NOMO-1 treated with dmso at 0.1 percent for 144 hours (cell line): ENCODE measurements around the gene GRAMD1A.
"Not testable (repeated sequence)": the region's sequence is repeated elsewhere in the genome, so short reads cannot be mapped to it uniquely, and the experiment has no call there.

ENCODE experiments used
- DNase-seq: peaks from one replicate; lab custom pipeline; 2025; ENCODE audit not compliant: unreplicated experiment; lab: John Stamatoyannopoulos, UW

The GRAMD1A gene

GRCh38 chr19:34976611-34977010, 23.5 kb upstream of the GRAMD1A start:
- DNase-seq, result no peak

DNA sequence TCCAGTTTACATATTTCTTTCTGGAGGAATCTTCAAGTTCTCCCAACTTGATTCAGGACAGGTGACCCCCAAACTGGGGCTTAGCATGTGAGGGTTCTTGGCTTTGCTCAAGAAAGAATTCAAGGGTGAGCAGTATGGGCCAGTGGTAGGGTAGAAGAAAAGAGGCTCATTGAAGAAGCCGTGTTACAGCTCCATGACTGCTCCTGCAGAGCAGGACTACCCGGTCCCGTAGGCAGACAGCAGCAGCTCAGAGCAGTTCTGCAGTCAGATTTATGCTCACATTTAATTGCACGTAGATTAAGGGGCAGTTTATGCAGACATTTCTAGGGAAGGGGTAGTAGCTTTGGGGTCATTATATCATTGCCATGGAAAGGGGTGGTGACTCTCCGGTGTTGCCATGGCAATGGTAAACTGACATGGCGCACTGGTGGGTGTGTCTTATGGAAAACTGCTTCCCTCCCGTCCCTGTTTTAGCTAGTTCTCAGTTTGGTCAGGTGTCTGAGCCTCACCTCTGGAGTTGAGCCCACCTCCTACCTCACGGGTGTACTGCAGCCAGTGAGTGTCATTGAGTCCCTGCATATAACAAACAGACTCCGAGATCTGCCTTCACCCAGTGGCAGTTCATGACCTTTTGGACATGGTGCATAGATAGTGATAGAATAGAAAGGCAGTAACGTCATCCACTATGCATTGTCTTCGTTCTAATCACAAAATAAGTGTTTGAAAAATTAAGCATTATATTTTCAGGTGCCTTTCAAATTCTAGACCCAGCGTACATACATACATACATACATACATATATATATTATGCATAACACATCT, 20.1 kb upstream of the GRAMD1A start:
- no peak for DNase-seq

GRCh38 chr19:34982275-34982674, 17.8 kb upstream of the GRAMD1A start:
- no peak for DNase-seq

DNA sequence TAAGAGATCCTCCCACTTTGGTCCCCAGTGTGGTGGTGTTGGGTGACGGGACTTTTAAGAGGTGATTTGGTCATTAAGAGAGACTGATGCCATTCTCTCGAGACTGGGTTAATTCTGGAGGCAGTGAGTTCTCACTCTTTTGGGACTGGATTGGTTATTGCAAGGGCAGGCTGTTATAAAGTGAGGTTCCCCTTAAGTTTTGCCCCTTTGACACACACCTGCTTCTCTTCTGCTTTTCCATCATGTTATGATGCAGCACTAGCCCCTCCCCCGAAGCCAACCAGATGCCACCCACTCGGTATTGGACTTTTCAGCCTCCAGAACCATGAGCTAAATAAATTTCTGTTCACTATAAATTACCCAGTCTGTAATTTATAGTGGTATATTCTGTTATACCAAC, 16.3 kb upstream of the GRAMD1A start:
- no peak for DNase-seq

DNA sequence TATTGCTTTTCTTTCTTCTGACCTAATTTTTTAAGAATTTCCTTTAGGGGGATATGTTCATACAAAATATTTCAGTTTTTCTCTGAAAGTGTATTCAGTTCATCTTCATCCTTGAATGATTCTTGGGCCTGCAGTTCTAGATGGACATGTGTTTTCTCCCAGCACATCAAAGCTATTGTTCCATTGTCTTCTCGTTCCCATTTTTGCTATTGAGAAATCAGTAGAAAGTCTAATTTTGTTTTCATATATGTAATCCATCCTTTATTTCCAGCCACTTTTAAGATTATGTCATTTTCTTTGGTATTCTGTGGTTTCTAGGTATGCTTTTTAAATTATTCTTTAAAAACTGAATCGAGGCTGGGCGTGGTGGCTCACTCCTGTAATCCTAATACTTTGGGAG, 15.8 kb upstream of the GRAMD1A start:
- DNase-seq, result no peak

GRCh38 chr19:34985249-34986022, 14.7 kb upstream of the GRAMD1A start:
- DNase-seq, result no peak

GRCh38 chr19:34988119-34988518, 12.0 kb upstream of the GRAMD1A start:
- no peak for DNase-seq

DNA sequence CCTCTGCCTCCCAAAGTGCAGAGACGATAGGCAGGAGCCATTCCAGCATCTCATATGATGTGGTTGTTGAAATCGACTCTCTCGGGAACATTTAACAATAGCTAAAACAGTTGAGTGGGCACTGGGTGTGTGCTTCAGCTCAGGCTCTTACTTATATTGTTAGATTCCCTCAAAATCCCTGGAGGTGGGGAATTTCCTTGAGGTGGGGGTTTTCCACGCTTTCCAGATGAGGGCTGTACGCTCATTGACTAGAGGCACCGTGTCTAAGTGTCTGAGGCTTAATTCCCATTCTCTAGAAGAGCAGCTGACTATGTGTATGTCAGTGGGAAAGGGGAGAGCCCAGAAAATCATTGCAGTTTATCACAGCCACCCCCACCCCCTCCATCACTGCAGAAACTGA, 10.8 kb upstream of the GRAMD1A start:
- no peak for DNase-seq

DNA sequence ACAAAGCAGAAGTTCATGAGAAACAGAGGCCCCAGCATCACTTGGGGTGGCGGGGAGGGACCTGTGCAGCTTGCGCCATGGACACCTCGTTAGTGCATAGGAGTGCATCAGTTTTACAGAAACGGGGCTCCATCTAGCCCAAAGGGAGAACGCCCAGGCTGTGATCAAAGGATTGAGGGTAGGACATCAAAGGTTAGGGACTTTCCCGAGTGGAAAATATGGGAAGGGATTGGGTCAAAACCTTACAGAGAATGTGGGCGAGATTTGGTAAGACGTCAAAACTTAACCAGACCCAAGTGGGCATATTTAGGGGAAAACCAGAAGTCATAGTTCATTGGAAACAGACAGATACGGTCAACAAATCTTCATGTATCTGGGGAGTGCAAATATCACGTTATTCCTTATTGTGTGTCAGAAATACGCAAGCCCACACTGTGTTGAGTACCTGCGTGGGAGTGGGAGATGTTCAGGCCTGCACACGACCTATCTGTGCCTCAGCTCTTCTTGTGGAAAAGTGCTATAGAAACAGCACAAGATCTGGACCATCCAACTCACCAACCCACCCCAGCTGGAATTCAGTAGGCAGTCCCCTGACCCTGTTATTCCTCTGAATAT, 9.4 kb upstream of the GRAMD1A start:
- no peak for DNase-seq

DNA sequence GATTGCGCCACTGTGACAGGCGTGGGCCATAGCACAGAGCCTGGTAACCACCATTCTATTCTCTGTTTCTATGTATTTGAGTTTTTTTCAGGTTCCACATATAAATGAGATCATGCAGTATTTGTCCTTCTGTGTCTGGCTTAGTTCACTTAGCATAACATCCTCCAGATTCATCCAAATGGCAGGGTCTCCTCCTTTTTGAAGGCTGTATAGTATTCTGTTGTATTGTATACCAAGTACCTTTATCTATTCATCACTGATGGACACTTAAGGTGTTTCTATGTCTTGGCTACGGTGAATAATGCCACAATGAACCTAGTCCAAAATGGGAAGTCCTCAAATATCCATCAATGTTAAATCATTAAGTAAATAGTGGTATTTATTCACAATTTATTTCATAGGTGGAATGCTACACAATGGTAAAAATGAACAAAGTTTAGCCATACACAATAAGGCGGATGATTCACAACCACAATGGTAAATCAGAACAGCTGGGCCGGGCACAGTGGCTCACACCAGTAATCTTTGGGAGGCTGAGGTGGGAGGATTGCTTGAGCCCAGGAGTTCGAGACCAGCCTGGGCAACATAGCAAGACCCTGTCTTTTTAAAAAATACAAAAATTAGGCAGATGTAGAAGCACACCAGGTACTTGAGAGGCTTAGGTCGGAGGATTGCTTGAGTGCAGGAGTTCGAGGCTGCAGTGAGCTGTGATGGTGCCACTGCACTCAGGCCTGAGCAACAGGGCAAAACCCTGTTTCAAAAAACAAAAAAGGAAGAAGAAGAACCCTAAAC, 8.4 kb upstream of the GRAMD1A start:
- DNase-seq, result no peak

GRCh38 chr19:34992582-34992981, 7.5 kb upstream of the GRAMD1A start:
- not testable (repeated sequence) for DNase-seq

GRCh38 chr19:34994286-34994642, 5.9 kb upstream of the GRAMD1A start:
- no peak for DNase-seq

- no peak for DNase-seq
Observed at GRCh38 chr19:34994643-34995541, 5.2 kb upstream of the GRAMD1A start.

DNA sequence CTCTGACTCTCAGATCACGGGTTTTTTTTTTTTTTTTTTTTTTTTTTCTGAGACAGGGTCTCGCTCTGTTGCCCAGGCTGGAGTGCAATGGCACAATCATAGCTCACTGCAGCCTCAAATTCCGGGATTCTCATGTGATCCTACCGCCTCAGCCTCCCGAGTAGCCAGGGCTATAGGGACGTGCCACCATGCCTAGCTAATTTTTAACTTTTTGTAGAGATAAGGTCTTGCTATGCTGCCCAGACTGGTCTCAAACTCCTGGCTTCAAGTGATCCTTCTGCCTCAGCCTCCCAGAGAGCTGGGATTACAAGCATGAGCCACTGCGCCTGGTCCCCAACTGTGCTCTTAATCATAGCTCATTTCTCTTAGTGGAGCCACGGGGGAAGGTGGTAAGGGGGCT, 4.6 kb upstream of the GRAMD1A start:
- no peak for DNase-seq

- DNase-seq, result no peak
Observed at GRCh38 chr19:34997071-34997617, 3.0 kb upstream of the GRAMD1A start.

GRCh38 chr19:34998224-34998623, 1.9 kb upstream of the GRAMD1A start:
- DNase-seq, result not testable (repeated sequence)

- no peak for DNase-seq
Observed at GRCh38 chr19:34998777-34999497, 1.2 kb upstream of the GRAMD1A start.

DNA sequence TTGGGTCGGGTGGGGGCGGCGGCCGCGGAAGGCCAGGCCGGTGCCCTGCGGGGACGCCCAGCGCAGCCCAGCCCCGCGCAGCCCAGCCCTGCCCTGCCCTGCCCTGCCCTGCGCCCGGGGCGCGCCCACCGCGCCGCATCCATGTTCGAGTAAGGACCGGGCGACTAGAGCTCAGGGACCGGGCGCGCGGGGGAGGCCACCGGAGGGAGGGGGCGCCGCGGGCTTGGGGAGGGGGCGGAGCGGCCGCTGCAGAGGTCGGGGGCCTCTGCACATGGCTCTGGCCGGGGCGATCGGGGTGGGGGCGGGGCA, 169 bp downstream of the GRAMD1A start:
- DNase-seq, result no peak
